Nephron progenitor cell (in vitro differentiated cells): ENCODE data around the gene STAG2.
"Not testable (repeated sequence)": the region's sequence is repeated elsewhere in the genome, so short reads cannot be mapped to it uniquely, and the experiment has no call there.

Experiments used
- DNase-seq: peaks from one replicate; pipeline ENCODE4 v3.0.0; 2021
- H3K27ac Mint-ChIP-seq: 2 replicates; pipeline ENCODE4 v1.8.0; 2021; ENCODE audit warnings: mild to moderate bottlenecking, moderate library complexity, mixed read lengths
- H3K27me3 Mint-ChIP-seq: 2 replicates; pipeline ENCODE4 v1.8.0; 2021; ENCODE audit warnings: mild to moderate bottlenecking, low read depth, mixed read lengths; ENCODE audit not compliant: poor library complexity
- H3K36me3 Mint-ChIP-seq: 2 replicates; pipeline ENCODE4 v1.8.0; 2021; ENCODE audit warnings: low read depth, mixed read lengths
- H3K4me1 Mint-ChIP-seq: 2 replicates; pipeline ENCODE4 v1.8.0; 2021; ENCODE audit warnings: mixed read lengths
- H3K4me3 Mint-ChIP-seq: 2 replicates; pipeline ENCODE4 v1.8.0; 2021; ENCODE audit warnings: mild to moderate bottlenecking, moderate library complexity, mixed read lengths
- H3K9me3 Mint-ChIP-seq: 2 replicates; pipeline ENCODE4 v1.8.0; 2021; ENCODE audit warnings: mild to moderate bottlenecking, moderate library complexity, mixed read lengths
- TF ChIP-seq, protein P1 (sequence below): fragments of 200-600 bp; sonication (generic); IDR thresholded peaks from 2 replicates; pipeline ENCODE4 v1.5.0; 2021; ENCODE audit warnings: antibody characterized with exemption

Gene STAG2

DNA sequence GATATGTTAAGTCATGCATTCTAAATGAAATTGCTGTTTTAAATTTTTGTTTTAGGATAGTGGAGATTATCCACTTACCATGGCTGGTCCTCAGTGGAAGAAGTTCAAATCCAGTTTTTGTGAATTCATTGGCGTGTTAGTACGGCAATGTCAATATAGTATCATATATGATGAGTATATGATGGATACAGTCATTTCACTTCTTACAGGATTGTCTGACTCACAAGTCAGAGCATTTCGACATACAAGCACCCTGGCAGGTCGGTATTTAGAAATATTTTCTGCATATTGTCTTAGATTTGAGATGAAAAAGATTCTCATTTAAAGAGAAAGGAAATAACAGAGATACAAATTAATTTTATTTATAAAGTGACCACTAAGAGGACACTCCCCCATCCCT, 83.6 kb downstream of the STAG2 start:
- H3K4me3 Mint-ChIP-seq = no peak overlapping the region
- no peak for DNase-seq
- TF ChIP-seq, protein P1, sequence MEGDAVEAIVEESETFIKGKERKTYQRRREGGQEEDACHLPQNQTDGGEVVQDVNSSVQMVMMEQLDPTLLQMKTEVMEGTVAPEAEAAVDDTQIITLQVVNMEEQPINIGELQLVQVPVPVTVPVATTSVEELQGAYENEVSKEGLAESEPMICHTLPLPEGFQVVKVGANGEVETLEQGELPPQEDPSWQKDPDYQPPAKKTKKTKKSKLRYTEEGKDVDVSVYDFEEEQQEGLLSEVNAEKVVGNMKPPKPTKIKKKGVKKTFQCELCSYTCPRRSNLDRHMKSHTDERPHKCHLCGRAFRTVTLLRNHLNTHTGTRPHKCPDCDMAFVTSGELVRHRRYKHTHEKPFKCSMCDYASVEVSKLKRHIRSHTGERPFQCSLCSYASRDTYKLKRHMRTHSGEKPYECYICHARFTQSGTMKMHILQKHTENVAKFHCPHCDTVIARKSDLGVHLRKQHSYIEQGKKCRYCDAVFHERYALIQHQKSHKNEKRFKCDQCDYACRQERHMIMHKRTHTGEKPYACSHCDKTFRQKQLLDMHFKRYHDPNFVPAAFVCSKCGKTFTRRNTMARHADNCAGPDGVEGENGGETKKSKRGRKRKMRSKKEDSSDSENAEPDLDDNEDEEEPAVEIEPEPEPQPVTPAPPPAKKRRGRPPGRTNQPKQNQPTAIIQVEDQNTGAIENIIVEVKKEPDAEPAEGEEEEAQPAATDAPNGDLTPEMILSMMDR = no peak
- no peaks in the 10 kb centered on the region for H3K4me1 Mint-ChIP-seq
- no peak overlapping the region for H3K27ac Mint-ChIP-seq
- no peaks in the 10 kb centered on the region for H3K27me3 Mint-ChIP-seq
- peaks cover 11% of the 10 kb centered on the region for H3K36me3 Mint-ChIP-seq
- H3K9me3 Mint-ChIP-seq = peaks cover 12% of the 10 kb centered on the region

- H3K36me3 Mint-ChIP-seq = peaks cover 59% of the 10 kb centered on the region
- H3K27ac Mint-ChIP-seq, DNase-seq: not testable (repeated sequence)
These were observed 122.9 kb downstream of the STAG2 start for GRCh38 chrX:124084417-124084816.

DNA sequence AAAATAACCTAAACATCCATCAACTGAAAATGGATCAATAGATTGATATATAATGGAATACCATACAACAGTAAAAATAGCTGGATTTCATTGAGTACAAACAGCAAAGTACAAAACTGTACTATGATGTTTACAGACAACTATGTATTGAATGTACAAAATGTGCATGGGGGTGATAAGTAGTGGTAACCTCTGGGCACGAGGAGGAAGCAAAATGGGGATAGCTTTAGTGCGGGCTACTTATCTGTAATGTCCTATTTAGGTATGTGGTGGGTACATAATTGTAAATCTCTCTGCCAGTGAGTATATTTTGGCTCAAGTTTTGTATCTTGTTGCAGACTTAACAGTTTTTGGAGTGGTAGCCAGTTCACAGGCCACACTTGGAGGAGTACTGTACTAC, 123.6 kb downstream of the STAG2 start:
- H3K27ac Mint-ChIP-seq = no peak overlapping the region
- H3K27me3 Mint-ChIP-seq = peaks cover 6% of the 10 kb centered on the region
- no peak overlapping the region for H3K4me3 Mint-ChIP-seq
- H3K9me3 Mint-ChIP-seq = peaks cover 20% of the 10 kb centered on the region
- no peaks in the 10 kb centered on the region for H3K4me1 Mint-ChIP-seq
- TF ChIP-seq, protein P1 = no peak
- no peak for DNase-seq
- peaks cover 57% of the 10 kb centered on the region for H3K36me3 Mint-ChIP-seq

More at GRCh38 chrX:124084417-124084816, 122.9 kb downstream of the STAG2 start:
- not testable (repeated sequence) for H3K4me1 Mint-ChIP-seq, H3K27me3 Mint-ChIP-seq, H3K4me3 Mint-ChIP-seq
- H3K9me3 Mint-ChIP-seq = peaks cover 19% of the 10 kb centered on the region

- Mint-ChIP-seq H3K4me3 (no peak overlapping the region), H3K9me3 (peaks cover 22% of the 10 kb centered on the region), H3K27ac (no peak overlapping the region), H3K36me3 (peaks cover 62% of the 10 kb centered on the region), H3K27me3 (peaks cover 3% of the 10 kb centered on the region), H3K4me1 (no peaks in the 10 kb centered on the region)
- TF ChIP-seq, protein P1 = no peak
- no peak for DNase-seq
These were observed 124.9 kb downstream of the STAG2 start for GRCh38 chrX:124086411-124086810.

- DNase-seq = no peak
- Mint-ChIP-seq H3K27ac (no peak overlapping the region), H3K27me3 (peaks cover 3% of the 10 kb centered on the region), H3K4me1 (no peaks in the 10 kb centered on the region), H3K36me3 (peaks cover 63% of the 10 kb centered on the region), H3K9me3 (peaks cover 19% of the 10 kb centered on the region), H3K4me3 (no peak overlapping the region)
- TF ChIP-seq, protein P1 = no peak
These were observed 125.7 kb downstream of the STAG2 start for GRCh38 chrX:124087000-124087746.

DNA sequence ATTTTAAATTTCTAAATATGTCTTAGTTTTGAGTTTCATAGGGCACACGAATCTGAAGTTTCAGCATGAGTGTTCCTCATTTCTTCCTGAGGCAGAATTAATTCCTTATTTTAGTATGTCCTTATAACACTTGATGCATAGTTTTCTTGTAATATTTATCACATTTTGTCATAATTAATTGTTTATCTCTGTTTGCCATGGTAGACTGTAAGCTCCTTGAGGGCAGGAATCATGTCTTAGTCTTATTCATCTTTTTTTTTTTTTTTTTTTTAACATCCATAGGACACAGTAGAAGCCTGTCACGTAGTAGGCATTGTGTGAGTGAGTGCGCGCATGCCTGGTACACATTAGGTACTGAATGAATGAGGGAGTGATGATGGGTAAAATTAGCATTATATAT, 131.7 kb downstream of the STAG2 start:
- H3K4me1 Mint-ChIP-seq = no peaks in the 10 kb centered on the region
- no peak for DNase-seq
- TF ChIP-seq, protein P1 = no peak
- no peak overlapping the region for H3K4me3 Mint-ChIP-seq
- peaks cover 13% of the 10 kb centered on the region for H3K9me3 Mint-ChIP-seq
- no peak overlapping the region for H3K27ac Mint-ChIP-seq
- peaks cover 52% of the 10 kb centered on the region for H3K36me3 Mint-ChIP-seq
- H3K27me3 Mint-ChIP-seq = peaks cover 3% of the 10 kb centered on the region
